ENCODE data around the gene OXER1. TPM values are rescaled to one million over a fixed set of nuclear protein-coding genes. Genes with fewer than 3 reads are reported as not detected.

OXER1 gene
- total RNA-seq, 1 donor from 2014 or later, result 4.6 TPM

DNA sequence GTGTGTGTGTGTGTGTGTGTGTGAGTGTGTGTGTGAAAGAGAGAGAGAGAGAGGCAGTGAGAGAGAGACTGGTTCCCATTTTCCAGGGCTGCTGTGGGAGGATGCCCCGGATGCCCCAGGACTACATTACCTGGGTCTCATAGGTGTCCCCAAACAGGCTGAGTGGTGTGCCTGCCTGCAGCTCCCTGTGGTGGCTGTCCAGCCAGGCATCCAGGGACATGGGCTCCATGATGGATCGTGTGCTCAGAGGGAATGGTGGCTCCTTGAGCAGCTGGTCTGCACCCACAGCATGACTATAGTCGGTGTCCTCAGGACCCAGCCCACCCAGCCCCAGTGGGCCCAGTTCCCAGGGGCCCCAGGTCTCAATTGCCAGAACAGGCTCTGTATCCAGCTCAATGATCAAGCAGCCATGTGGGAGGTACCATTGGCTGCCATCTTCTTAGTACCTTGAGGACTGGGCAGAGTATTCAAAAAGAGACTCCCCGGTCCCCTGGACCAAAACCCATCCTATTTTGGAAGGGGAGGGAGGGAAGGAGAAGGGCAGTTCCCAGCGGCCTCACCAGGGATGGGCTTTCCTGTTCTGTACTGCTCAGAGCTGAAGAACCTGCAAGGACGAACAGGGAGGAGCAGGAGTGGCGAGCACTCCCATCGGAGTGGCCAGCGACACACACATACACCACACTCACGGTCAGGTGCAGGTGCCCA is 5.8 kb upstream of the OXER1 start:
- H3K36me3 Mint-ChIP-seq (ENCODE audit: insufficient read depth), result peaks cover 5% of the 10 kb centered on the region
- H3K27ac Mint-ChIP-seq, result no peak overlapping the region
- H3K27me3 Mint-ChIP-seq, result no peaks in the 10 kb centered on the region
- no peak for DNase-seq (ENCODE audit: low spot score, unreplicated experiment)
- H3K4me3 Mint-ChIP-seq (ENCODE audit: low read depth), result no peak overlapping the region
- H3K4me1 Mint-ChIP-seq (ENCODE audit: low read depth), result peaks cover 1% of the 10 kb centered on the region
- TF ChIP-seq, protein P1, sequence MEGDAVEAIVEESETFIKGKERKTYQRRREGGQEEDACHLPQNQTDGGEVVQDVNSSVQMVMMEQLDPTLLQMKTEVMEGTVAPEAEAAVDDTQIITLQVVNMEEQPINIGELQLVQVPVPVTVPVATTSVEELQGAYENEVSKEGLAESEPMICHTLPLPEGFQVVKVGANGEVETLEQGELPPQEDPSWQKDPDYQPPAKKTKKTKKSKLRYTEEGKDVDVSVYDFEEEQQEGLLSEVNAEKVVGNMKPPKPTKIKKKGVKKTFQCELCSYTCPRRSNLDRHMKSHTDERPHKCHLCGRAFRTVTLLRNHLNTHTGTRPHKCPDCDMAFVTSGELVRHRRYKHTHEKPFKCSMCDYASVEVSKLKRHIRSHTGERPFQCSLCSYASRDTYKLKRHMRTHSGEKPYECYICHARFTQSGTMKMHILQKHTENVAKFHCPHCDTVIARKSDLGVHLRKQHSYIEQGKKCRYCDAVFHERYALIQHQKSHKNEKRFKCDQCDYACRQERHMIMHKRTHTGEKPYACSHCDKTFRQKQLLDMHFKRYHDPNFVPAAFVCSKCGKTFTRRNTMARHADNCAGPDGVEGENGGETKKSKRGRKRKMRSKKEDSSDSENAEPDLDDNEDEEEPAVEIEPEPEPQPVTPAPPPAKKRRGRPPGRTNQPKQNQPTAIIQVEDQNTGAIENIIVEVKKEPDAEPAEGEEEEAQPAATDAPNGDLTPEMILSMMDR (IDR thresholded peaks at IDR 0.05; ENCODE audit: unreplicated experiment), result no peak
- H3K9me3 Mint-ChIP-seq (ENCODE audit: low read depth), result peaks cover 3% of the 10 kb centered on the region

DNA sequence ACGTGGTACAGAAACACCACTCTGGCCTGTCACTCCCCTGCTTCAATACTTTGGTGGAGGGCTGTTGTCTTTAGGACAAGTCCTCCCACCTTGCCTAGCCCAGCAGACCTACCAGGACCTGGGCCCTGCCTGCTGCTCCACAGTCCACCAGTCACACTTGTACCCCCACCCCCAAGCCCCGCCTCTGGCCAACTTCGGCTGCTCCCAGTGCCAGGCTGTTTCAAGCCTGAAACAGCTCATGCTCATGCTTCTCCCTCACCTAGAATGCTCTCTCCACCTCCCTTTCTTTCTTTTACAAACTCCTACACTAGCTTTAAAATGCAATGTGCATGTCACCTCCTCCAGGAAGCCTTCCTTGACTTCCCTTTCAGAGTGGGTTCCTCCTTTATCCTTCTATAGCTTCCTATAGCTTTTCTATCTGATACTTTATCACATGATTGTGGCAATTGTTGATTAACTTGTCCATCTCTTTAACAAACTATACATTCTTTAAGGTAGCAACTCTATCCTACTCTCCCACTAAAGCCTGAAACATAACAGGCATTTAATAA is 4.8 kb upstream of the OXER1 start:
- Mint-ChIP-seq H3K36me3 (ENCODE audit: insufficient read depth) (peaks cover 3% of the 10 kb centered on the region), H3K9me3 (ENCODE audit: low read depth) (peaks cover under 1% of the 10 kb centered on the region), H3K27ac (no peak overlapping the region), H3K4me1 (ENCODE audit: low read depth) (peaks cover 1% of the 10 kb centered on the region), H3K4me3 (ENCODE audit: low read depth) (no peak overlapping the region), H3K27me3 (no peaks in the 10 kb centered on the region)
- no peak for DNase-seq (ENCODE audit: low spot score, unreplicated experiment)
- TF ChIP-seq, protein P1 (IDR thresholded peaks at IDR 0.05; ENCODE audit: unreplicated experiment), result no peak

DNA sequence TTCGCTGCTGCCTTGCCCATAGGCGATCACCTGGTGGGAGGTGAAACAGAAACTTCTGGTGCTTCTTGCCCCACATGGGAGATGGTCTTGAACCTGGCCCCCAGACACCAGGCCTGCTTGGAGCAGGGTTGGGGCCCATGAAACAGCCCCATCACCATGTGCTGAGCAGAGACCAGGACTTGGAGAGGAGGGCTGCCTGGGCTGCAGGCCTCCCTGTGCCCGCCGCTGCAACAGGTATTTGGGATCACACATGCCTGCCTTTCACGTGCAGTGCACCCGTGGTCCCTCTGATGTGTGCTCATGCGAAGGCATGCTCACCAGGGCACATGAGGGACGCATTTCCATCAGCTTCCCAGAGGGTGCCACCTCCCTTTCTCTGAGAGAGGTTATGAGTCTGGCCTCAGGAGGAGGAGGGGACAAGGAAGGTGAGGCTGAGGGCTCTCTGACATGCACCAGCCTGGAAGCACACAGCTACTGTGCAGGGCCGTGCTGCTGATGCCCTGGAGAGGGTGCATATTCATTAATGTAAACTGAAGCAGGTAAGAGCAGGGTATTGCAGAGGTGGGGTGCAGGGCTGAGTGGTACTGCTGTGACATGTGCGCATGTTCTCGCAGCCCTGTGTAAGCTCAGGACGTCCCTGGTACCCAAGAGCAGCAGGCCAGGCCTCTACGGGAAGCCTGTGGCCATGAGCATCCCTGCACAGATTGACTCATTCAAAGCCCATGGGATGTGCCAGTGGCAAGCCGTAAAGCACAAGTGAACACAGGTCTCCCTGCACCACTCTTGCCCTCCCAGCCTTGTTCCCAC is 4.2 kb upstream of the OXER1 start:
- Mint-ChIP-seq H3K4me1 (ENCODE audit: low read depth) (peaks cover 1% of the 10 kb centered on the region), H3K36me3 (ENCODE audit: insufficient read depth) (peaks cover 3% of the 10 kb centered on the region), H3K27ac (no peak overlapping the region), H3K9me3 (ENCODE audit: low read depth) (no peaks in the 10 kb centered on the region), H3K27me3 (no peaks in the 10 kb centered on the region), H3K4me3 (ENCODE audit: low read depth) (no peak overlapping the region)
- TF ChIP-seq, protein P1 (IDR thresholded peaks at IDR 0.05; ENCODE audit: unreplicated experiment), result no peak
- no peak for DNase-seq (ENCODE audit: low spot score, unreplicated experiment)

DNA sequence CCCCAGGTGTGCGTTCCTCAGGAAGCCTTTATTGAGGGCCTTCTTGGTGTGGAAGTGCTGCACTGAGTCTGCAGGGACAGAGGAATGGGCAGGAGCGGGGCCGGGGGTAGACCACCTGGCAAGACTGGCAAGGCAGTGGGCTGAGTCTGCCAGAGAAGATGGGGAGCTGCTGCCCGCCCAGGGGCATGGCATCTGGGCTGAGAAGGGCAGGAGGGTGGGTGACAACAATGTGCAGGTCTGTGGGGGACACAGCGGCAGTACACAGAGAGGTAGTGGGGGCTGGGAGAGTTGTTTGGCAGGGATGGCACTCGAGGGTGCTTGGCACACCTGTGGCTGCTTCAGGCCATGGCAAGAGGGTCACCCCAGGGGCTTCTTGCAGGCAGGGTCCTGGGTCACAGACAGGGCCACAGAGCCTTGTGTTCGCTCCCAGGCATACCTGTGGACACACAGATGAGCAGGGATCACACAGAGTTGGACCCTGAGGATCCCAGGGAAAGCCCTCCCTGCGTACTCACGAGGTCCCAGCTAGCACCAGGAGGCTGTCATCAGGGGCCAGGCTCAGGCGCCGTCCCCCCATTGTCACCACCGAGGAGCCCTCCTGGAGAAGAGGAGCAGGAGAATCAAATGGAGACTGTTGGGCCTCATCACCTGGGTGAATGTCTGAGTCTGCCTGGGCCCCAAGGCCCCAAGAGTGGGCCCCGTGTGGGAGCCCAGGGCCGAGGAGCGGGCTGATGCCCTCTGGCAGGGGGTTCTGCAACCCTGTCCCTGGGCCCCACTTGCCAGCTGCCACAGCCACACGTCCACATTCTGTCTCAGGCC is 3.4 kb upstream of the OXER1 start:
- no peak overlapping the region for H3K27ac Mint-ChIP-seq
- no peaks in the 10 kb centered on the region for H3K27me3 Mint-ChIP-seq
- no peak overlapping the region for H3K4me3 Mint-ChIP-seq (ENCODE audit: low read depth)
- no peaks in the 10 kb centered on the region for H3K9me3 Mint-ChIP-seq (ENCODE audit: low read depth)
- peaks cover 1% of the 10 kb centered on the region for H3K4me1 Mint-ChIP-seq (ENCODE audit: low read depth)
- peaks cover 4% of the 10 kb centered on the region for H3K36me3 Mint-ChIP-seq (ENCODE audit: insufficient read depth)
- no peak for DNase-seq (ENCODE audit: low spot score, unreplicated experiment)
- TF ChIP-seq, protein P1 (IDR thresholded peaks at IDR 0.05; ENCODE audit: unreplicated experiment), result no peak

DNA sequence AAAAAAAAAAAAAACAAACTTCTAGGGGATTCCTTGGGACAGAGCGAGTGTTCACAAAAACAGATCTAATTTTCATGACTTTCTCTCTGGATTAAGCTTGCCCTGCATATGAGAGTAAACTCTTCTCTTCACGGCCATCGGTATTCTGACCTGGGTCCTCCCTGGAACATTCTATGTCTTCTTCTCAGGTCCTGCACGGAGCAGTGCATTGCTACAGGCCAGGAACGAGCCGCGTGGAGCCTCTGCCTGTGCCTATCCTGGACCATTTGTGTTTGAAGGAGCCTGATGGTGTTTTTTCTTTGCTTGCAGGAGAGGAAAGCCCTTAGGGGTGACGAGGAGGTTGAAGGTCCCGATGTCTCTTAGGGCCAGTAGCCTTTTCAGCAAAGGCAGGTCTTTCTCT is 1.8 kb upstream of the OXER1 start:
- Mint-ChIP-seq H3K9me3 (ENCODE audit: low read depth) (no peaks in the 10 kb centered on the region), H3K27ac (peak overlapping the region; percentile 58), H3K27me3 (no peaks in the 10 kb centered on the region), H3K4me1 (ENCODE audit: low read depth) (peaks cover 1% of the 10 kb centered on the region), H3K36me3 (ENCODE audit: insufficient read depth) (peaks cover 4% of the 10 kb centered on the region), H3K4me3 (ENCODE audit: low read depth) (no peak overlapping the region)
- DNase-seq (ENCODE audit: low spot score, unreplicated experiment), result no peak
- TF ChIP-seq, protein P1 (IDR thresholded peaks at IDR 0.05; ENCODE audit: unreplicated experiment), result no peak

Data from progenitor cell of endocrine pancreas (in vitro differentiated cells).